ENCODE results near the gene GPX4.

The GPX4 gene

GRCh38 chr19:1102407-1103131 is 1.2 kb upstream of the GPX4 start:
- peaks cover 28% of the 10 kb centered on the region for H3K36me3 ChIP-seq (ENCODE audit: insufficient read depth, low read length)
- H3K9me3 ChIP-seq (ENCODE audit: insufficient read depth, low read length, severe bottlenecking), result no peaks in the 10 kb centered on the region
- peaks cover 27% of the 10 kb centered on the region for H4K20me1 ChIP-seq (ENCODE audit: insufficient read depth, low read length)
- TF ChIP-seq, protein P1, sequence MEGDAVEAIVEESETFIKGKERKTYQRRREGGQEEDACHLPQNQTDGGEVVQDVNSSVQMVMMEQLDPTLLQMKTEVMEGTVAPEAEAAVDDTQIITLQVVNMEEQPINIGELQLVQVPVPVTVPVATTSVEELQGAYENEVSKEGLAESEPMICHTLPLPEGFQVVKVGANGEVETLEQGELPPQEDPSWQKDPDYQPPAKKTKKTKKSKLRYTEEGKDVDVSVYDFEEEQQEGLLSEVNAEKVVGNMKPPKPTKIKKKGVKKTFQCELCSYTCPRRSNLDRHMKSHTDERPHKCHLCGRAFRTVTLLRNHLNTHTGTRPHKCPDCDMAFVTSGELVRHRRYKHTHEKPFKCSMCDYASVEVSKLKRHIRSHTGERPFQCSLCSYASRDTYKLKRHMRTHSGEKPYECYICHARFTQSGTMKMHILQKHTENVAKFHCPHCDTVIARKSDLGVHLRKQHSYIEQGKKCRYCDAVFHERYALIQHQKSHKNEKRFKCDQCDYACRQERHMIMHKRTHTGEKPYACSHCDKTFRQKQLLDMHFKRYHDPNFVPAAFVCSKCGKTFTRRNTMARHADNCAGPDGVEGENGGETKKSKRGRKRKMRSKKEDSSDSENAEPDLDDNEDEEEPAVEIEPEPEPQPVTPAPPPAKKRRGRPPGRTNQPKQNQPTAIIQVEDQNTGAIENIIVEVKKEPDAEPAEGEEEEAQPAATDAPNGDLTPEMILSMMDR (IDR thresholded peaks at IDR 0.05; ENCODE audit: borderline replicate concordance, extremely low read depth, low read length, poor library complexity, severe bottlenecking), result no peak
- TF ChIP-seq EZH2 (IDR thresholded peaks at IDR 0.05; ENCODE audit: borderline replicate concordance, low read depth, low read length, severe bottlenecking), result no peak
- no peak overlapping the region for H3K4me3 ChIP-seq (ENCODE audit: low read depth in 1 of 2, low read length in 2 of 2)
- peak overlapping the region; percentile 72; the same call in 1 of the 2 replicates for H3K9ac ChIP-seq (ENCODE audit: low read depth, low read length)
- no peak for ATAC-seq (ENCODE audit: insufficient read depth, low read depth)
- no peaks in the 10 kb centered on the region for H3K27me3 ChIP-seq (ENCODE audit: insufficient read depth, low read length, poor library complexity)
- peak overlapping the region; percentile 91 for H3K4me2 ChIP-seq (ENCODE audit: insufficient read depth, low read length)
- H3K4me1 ChIP-seq (ENCODE audit: insufficient read depth, low read length), result peaks cover 45% of the 10 kb centered on the region
- DNase-seq, result no peak
- H3K27ac ChIP-seq (ENCODE audit: low read length), result no peak overlapping the region
- H2AFZ ChIP-seq (ENCODE audit: low read depth, low read length), result no peak overlapping the region
- H3K79me2 ChIP-seq (ENCODE audit: insufficient read depth, low read length), result peaks cover 29% of the 10 kb centered on the region

DNA sequence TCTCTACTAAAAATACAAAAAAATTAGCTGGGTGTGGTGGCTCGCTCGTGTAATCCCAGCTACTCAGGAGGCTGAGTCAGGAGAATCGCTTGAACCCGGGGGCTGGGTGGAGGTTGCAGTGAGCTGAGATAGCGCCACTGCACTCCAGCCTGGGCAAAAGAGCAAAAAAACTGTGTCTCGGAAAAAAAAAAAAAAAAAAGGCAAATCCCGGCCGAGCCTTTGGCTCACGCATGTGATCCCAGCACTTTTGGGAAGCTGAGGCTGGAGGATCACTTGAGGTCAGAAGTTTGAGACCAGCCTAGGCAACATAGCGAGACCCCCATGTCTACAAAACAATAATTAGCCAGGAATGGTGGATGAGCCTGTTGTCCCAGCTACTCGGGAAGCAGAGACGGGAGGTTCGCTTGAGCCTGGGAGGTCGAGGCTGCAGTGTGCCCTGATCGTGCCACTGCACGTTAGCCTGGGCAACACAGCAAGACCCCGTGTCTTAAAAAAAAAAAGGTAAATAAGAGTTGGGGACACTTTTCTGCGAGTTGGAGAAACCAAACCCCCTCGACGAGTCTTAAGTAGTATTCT is 574 bp upstream of the GPX4 start:
- H3K4me3 ChIP-seq (ENCODE audit: low read depth in 1 of 2, low read length in 2 of 2), result peak overlapping the region; percentile 30 to 78
- peaks cover 27% of the 10 kb centered on the region for H4K20me1 ChIP-seq (ENCODE audit: insufficient read depth, low read length)
- H3K4me1 ChIP-seq (ENCODE audit: insufficient read depth, low read length), result peaks cover 45% of the 10 kb centered on the region
- no peaks in the 10 kb centered on the region for H3K27me3 ChIP-seq (ENCODE audit: insufficient read depth, low read length, poor library complexity)
- no peak for DNase-seq
- peaks cover 32% of the 10 kb centered on the region for H3K36me3 ChIP-seq (ENCODE audit: insufficient read depth, low read length)
- ATAC-seq (ENCODE audit: insufficient read depth, low read depth), result no peak
- peak overlapping the region; percentile 72 for H3K9ac ChIP-seq (ENCODE audit: low read depth, low read length)
- H3K9me3 ChIP-seq (ENCODE audit: insufficient read depth, low read length, severe bottlenecking), result no peaks in the 10 kb centered on the region
- H3K4me2 ChIP-seq (ENCODE audit: insufficient read depth, low read length), result peak overlapping the region; percentile 91
- H3K27ac ChIP-seq (ENCODE audit: low read length), result peak overlapping the region; percentile 88
- H2AFZ ChIP-seq (ENCODE audit: low read depth, low read length), result peak overlapping the region; percentile 86
- no peak for TF ChIP-seq EZH2 (IDR thresholded peaks at IDR 0.05; ENCODE audit: borderline replicate concordance, low read depth, low read length, severe bottlenecking)
- TF ChIP-seq, protein P1 (IDR thresholded peaks at IDR 0.05; ENCODE audit: borderline replicate concordance, extremely low read depth, low read length, poor library complexity, severe bottlenecking), result no peak
- peaks cover 29% of the 10 kb centered on the region for H3K79me2 ChIP-seq (ENCODE audit: insufficient read depth, low read length)

DNA sequence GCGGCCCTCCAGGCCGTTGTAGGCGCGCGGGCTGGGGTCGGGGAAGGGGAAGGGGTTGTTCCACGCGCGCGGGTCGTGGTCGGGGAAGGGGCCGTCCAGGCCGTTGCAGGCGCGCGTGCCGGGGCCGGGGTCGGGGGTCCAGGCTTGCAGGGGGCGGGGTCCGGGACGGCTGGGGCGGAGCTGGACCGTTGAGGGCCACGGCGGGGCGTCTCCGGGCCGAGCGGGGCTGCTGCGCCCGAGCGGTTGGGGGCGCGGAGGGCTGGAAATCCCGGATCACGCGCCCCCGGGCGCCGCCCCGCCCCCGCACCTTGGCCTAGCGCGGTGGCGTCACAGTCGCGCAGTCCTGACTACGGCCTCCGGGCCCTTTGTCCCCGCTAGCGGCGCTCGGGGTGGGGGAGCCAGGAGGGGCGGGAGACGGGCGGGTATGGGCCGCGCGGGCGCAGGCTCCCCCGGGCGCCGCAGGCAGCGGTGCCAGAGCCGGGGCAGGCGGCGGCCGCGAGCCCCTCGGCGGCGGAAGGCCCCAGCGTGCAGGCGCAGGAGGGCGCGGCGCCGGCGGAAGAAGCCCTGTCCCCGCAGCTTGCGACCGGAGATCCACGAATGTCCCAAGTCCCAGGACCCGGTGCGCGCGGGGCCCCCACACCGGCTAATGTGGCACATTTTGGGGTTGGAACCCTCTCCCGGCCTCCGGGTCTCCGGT is 665 bp downstream of the GPX4 start:
- ATAC-seq (ENCODE audit: insufficient read depth, low read depth) (peak; percentile 46), DNase-seq (peak; percentile 69)
- TF ChIP-seq EZH2 (IDR thresholded peaks at IDR 0.05; ENCODE audit: borderline replicate concordance, low read depth, low read length, severe bottlenecking), result no peak
- TF ChIP-seq, protein P1 (IDR thresholded peaks at IDR 0.05; ENCODE audit: borderline replicate concordance, extremely low read depth, low read length, poor library complexity, severe bottlenecking), result no peak
- peaks cover 27% of the 10 kb centered on the region for H4K20me1 ChIP-seq (ENCODE audit: insufficient read depth, low read length)
- H3K4me1 ChIP-seq (ENCODE audit: insufficient read depth, low read length), result peaks cover 45% of the 10 kb centered on the region
- peaks cover 40% of the 10 kb centered on the region for H3K36me3 ChIP-seq (ENCODE audit: insufficient read depth, low read length)
- H3K9me3 ChIP-seq (ENCODE audit: insufficient read depth, low read length, severe bottlenecking), result no peaks in the 10 kb centered on the region
- H2AFZ ChIP-seq (ENCODE audit: low read depth, low read length), result peak overlapping the region; percentile 62
- H3K27me3 ChIP-seq (ENCODE audit: insufficient read depth, low read length, poor library complexity), result no peaks in the 10 kb centered on the region
- H3K4me2 ChIP-seq (ENCODE audit: insufficient read depth, low read length), result peak overlapping the region; percentile 91
- peak overlapping the region; percentile 98 for H3K9ac ChIP-seq (ENCODE audit: low read depth, low read length)
- H3K79me2 ChIP-seq (ENCODE audit: insufficient read depth, low read length), result peaks cover 29% of the 10 kb centered on the region
- H3K27ac ChIP-seq (ENCODE audit: low read length), result peak overlapping the region; percentile 89
- peak overlapping the region; percentile 76 to 99; a peak in 3 of 4 replicates for H3K4me3 ChIP-seq (ENCODE audit: low read depth in 1 of 2, low read length in 2 of 2)
